Neuronal stem cell (in vitro differentiated cells): Measurements from ENCODE around the gene GRID1.

Experiments used
- DNase-seq: peaks from one replicate; pipeline ENCODE4 v3.0.0-alpha.2; 2013; ENCODE audit warnings: low spot score
- H2AFZ ChIP-seq: one replicate; pipeline ENCODE4 v1.6.1; 2013; ENCODE audit warnings: mild to moderate bottlenecking, low read length, inconsistent platforms
- H2AK5ac ChIP-seq: 2 replicates; pipeline ENCODE4 v1.6.1; 2013; ENCODE audit warnings: low read depth, mild to moderate bottlenecking, inconsistent platforms, low read length, moderate library complexity, mixed read lengths
- H2BK120ac ChIP-seq: 2 replicates; pipeline ENCODE4 v1.6.1; 2013; ENCODE audit warnings: low read depth, mild to moderate bottlenecking, inconsistent platforms, low read length, moderate library complexity, mixed read lengths
- H2BK12ac ChIP-seq: one replicate; pipeline ENCODE4 v1.6.1; 2013; ENCODE audit warnings: low read length, inconsistent platforms
- H2BK15ac ChIP-seq: 2 replicates; pipeline ENCODE4 v1.6.1; 2013; ENCODE audit warnings: mild to moderate bottlenecking, low read length, inconsistent platforms, mixed read lengths
- H2BK5ac ChIP-seq: one replicate; pipeline ENCODE4 v1.6.1; 2013; ENCODE audit warnings: inconsistent platforms, mild to moderate bottlenecking, low read length, moderate library complexity
- H3K14ac ChIP-seq: one replicate; pipeline ENCODE4 v1.6.1; 2013; ENCODE audit warnings: low read length, inconsistent platforms
- H3K18ac ChIP-seq: 2 replicates; pipeline ENCODE4 v1.6.1; 2013; ENCODE audit warnings: low read length, inconsistent platforms
- H3K23ac ChIP-seq: 2 replicates; pipeline ENCODE4 v1.6.1; 2013; ENCODE audit warnings: low read depth, mild to moderate bottlenecking, mixed read lengths, low read length, inconsistent platforms; ENCODE audit not compliant: poor library complexity
- H3K27ac ChIP-seq: replicated peaks from 3 replicates; pipeline ENCODE4 v1.5.1; 2013; ENCODE audit warnings: low read length, inconsistent platforms
- H3K27me3 ChIP-seq, 3 experiments: 2 replicates each; pipeline ENCODE4 v1.6.1; 2013; ENCODE audit warnings: low read length in 3 of 3, mild to moderate bottlenecking in 2 of 3, inconsistent platforms in 1 of 3, low read depth in 1 of 3, mixed read lengths in 1 of 3, moderate library complexity in 1 of 3; ENCODE audit not compliant: control insufficient read depth in 3 of 3, insufficient read depth in 3 of 3
- H3K36me3 ChIP-seq, 2 donors: replicated peaks in 1 of 2; 2 replicates each; pipeline ENCODE4 v1.6.1; 2013; ENCODE audit warnings: low read length in 2 of 2; ENCODE audit not compliant: control insufficient read depth in 2 of 2, insufficient read depth in 2 of 2
- H3K4ac ChIP-seq: 2 replicates; pipeline ENCODE4 v1.6.1; 2013; ENCODE audit warnings: inconsistent platforms, mild to moderate bottlenecking, low read length, moderate library complexity
- H3K4me1 ChIP-seq, 2 donors: 1 replicate in 1 of 2; 2 replicates in 1 of 2; pipeline ENCODE4 v1.6.1; 2013; ENCODE audit warnings: low read length in 2 of 2, low read depth in 1 of 2; ENCODE audit not compliant: control insufficient read depth in 2 of 2, insufficient read depth in 1 of 2
- H3K4me2 ChIP-seq: one replicate; pipeline ENCODE4 v1.6.1; 2013; ENCODE audit warnings: mild to moderate bottlenecking, low read length, inconsistent platforms; ENCODE audit not compliant: insufficient read depth, poor library complexity, severe bottlenecking
- H3K4me3 ChIP-seq, 2 donors: 2 replicates each; pipeline ENCODE4 v1.5.1; 2013; ENCODE audit warnings: low read length in 2 of 2, mild to moderate bottlenecking in 2 of 2, inconsistent platforms in 1 of 2, moderate library complexity in 1 of 2
- H3K79me1 ChIP-seq: one replicate; pipeline ENCODE4 v1.6.1; 2013; ENCODE audit warnings: low read depth, mild to moderate bottlenecking, inconsistent platforms, low read length, moderate library complexity
- H3K9ac ChIP-seq: one replicate; pipeline ENCODE4 v1.6.1; 2013; ENCODE audit warnings: mild to moderate bottlenecking, low read depth, low read length, inconsistent platforms; ENCODE audit not compliant: poor library complexity
- H3K9me3 ChIP-seq, 2 donors: replicated peaks in 1 of 2; 2 replicates each; pipeline versions ENCODE3 to v1.6.1; 2013; ENCODE audit warnings: low read length in 2 of 2, mild to moderate bottlenecking in 2 of 2, inconsistent platforms in 1 of 2, low read depth in 1 of 2, mixed read lengths in 1 of 2, moderate library complexity in 1 of 2; ENCODE audit not compliant: control insufficient read depth in 2 of 2, insufficient read depth in 1 of 2
- H4K8ac ChIP-seq: one replicate; pipeline ENCODE4 v1.6.1; 2013; ENCODE audit warnings: low read depth, mild to moderate bottlenecking, inconsistent platforms, low read length, moderate library complexity
- H4K91ac ChIP-seq: one replicate; pipeline ENCODE4 v1.6.1; 2013; ENCODE audit warnings: low read length, low read depth, mild to moderate bottlenecking, inconsistent platforms; ENCODE audit not compliant: poor library complexity
- WGBS, 2 donors: extraction: QIAGEN DNeasy Blood & Tissue Kit; methylation state at CpG; one replicate each; pipeline ENCODE4 v1.1.7; 2013; ENCODE audit warnings: missing lambda C conversion rate in 2 of 2, mixed read lengths in 1 of 2; ENCODE audit not compliant: insufficient read length in 2 of 2, insufficient replicate concordance in 1 of 2; ENCODE audit errors: extremely low coverage in 2 of 2; 5-methylcytosine and 5-hydroxymethylcytosine counted together

Gene GRID1

GRCh38 chr10:86335257-86335656 lies 31.3 kb downstream of the GRID1 start:
- Histone ChIP-seq H3K4me1 (peaks cover 0 to 3% of the 10 kb centered on the region in 2 donors), H4K8ac (no peak overlapping the region), H2BK120ac (no peak overlapping the region), H3K4me2 (no peak overlapping the region), H3K4me3 (no peak overlapping the region), H3K27me3 (peaks cover 0 to 5% (median 0%) of the 10 kb centered on the region in 3 experiments), H2BK5ac (no peak overlapping the region), H4K91ac (no peak overlapping the region), H3K9me3 (peaks cover 0 to 2% of the 10 kb centered on the region in 2 donors), H3K18ac (no peak overlapping the region), H2BK12ac (no peak overlapping the region), H3K14ac (no peak overlapping the region), H3K23ac (no peak overlapping the region), H2BK15ac (no peak overlapping the region), H2AK5ac (no peak overlapping the region), H2AFZ (no peak overlapping the region), H3K36me3 (no peaks in the 10 kb centered on the region), H3K9ac (no peak overlapping the region), H3K4ac (no peak overlapping the region), H3K27ac (no peak overlapping the region), H3K79me1 (peaks cover 1% of the 10 kb centered on the region)
- no peak for DNase-seq

DNA sequence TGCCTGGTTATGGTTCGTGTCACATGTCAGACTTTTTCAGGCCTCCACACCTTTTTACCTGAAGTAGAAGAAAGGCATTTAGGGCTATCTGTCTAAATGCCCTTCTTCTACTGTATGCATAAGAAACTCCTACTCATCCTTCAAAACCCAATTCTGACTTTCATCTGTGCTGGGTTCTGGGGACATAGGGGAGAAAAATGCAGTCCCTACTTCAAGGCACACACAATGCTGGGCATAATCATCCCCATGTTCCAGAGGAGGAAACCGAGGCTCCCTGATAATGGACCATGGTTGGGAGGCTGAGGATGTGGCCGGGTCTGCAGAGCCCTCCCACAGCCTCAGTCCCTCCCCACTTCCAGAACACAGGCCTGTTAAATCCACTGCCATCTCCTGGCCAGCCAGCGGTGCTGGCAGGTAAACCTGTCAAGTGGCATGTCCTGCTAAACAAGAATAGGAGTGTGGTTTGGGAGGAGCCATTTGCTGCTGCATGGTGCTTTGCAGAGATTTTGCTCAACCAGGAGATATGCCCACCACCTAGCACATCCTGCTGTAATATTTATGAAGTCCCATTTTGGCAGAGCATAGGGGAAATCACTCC lies 32.0 kb downstream of the GRID1 start:
- Histone ChIP-seq H2BK12ac (no peak overlapping the region), H3K23ac (no peak overlapping the region), H2AFZ (no peak overlapping the region), H3K27ac (no peak overlapping the region), H3K14ac (no peak overlapping the region), H3K4me2 (no peak overlapping the region), H4K8ac (no peak overlapping the region), H3K4me1 (no peaks in the 10 kb centered on the region), H3K9me3 (peaks cover 0 to 2% of the 10 kb centered on the region in 2 donors), H3K9ac (no peak overlapping the region), H2AK5ac (no peak overlapping the region), H4K91ac (no peak overlapping the region), H2BK120ac (no peak overlapping the region), H3K79me1 (peaks cover 1% of the 10 kb centered on the region), H3K4ac (no peak overlapping the region), H2BK5ac (no peak overlapping the region), H3K27me3 (no peaks in the 10 kb centered on the region), H2BK15ac (no peak overlapping the region), H3K4me3 (no peak overlapping the region), H3K18ac (no peak overlapping the region), H3K36me3 (no peaks in the 10 kb centered on the region)
- WGBS, 2 donors, result no CpG with 5 or more reads among the region's 4 CpGs
- no peak for DNase-seq

GRCh38 chr10:86333826-86334487 lies 32.6 kb downstream of the GRID1 start:
- Histone ChIP-seq H3K36me3 (no peaks in the 10 kb centered on the region), H2BK120ac (no peak overlapping the region), H3K27ac (no peak overlapping the region), H2BK15ac (no peak overlapping the region), H4K91ac (no peak overlapping the region), H2AK5ac (no peak overlapping the region), H3K18ac (no peak overlapping the region), H2BK12ac (no peak overlapping the region), H3K14ac (no peak overlapping the region), H3K27me3 (no peaks in the 10 kb centered on the region), H3K4ac (no peak overlapping the region), H3K4me1 (no peaks in the 10 kb centered on the region), H3K79me1 (peaks cover 1% of the 10 kb centered on the region), H2BK5ac (no peak overlapping the region), H3K9me3 (peaks cover 0 to 2% of the 10 kb centered on the region in 2 donors), H3K4me3 (no peak overlapping the region), H2AFZ (no peak overlapping the region), H3K23ac (no peak overlapping the region), H3K4me2 (no peak overlapping the region), H4K8ac (no peak overlapping the region), H3K9ac (no peak overlapping the region)
- no peak for DNase-seq
- whole genome bisulfite sequencing, 2 donors, result no CpG with 5 or more reads among the region's 7 CpGs

DNA sequence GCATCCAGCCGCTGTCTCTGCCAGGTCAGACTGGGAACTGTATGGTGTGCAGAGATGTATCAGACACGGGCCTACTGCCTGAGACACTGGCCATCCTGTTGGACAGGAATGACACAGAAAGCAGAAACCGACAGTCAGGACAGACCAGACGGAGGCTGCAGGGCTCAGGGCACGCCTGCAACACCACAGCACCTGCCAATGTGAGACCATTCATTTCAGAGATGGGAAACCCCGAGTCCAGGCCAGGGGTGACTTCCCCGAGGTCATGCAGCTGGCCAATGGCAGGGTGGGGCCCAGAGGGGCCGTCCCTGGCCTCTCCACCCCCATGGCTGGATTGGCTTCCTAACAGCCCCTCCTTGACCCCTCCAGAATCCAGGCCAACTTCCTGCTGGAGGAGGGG lies 34.7 kb downstream of the GRID1 start:
- H3K36me3 ChIP-seq, result no peaks in the 10 kb centered on the region
- no peaks in the 10 kb centered on the region for H3K9me3 ChIP-seq
- H3K4ac ChIP-seq, result no peak overlapping the region
- H3K18ac ChIP-seq, result peak overlapping the region; percentile 52
- WGBS, 2 donors, result no CpG with 5 or more reads among the region's 8 CpGs
- H2BK12ac ChIP-seq, result no peak overlapping the region
- H2BK5ac ChIP-seq, result peak overlapping the region; percentile 3
- H2AK5ac ChIP-seq, result no peak overlapping the region
- no peak overlapping the region for H3K14ac ChIP-seq
- peak overlapping the region; percentile 52 for H2BK15ac ChIP-seq
- no peak overlapping the region for H3K27ac ChIP-seq
- H2AFZ ChIP-seq, result no peak overlapping the region
- H4K8ac ChIP-seq, result no peak overlapping the region
- H3K9ac ChIP-seq, result no peak overlapping the region
- DNase-seq, result no peak
- no peaks in the 10 kb centered on the region for H3K4me1 ChIP-seq
- H4K91ac ChIP-seq, result peak overlapping the region; percentile 2
- peaks cover 1% of the 10 kb centered on the region for H3K79me1 ChIP-seq
- no peaks in the 10 kb centered on the region for H3K27me3 ChIP-seq
- no peak overlapping the region for H3K23ac ChIP-seq
- no peak overlapping the region for H3K4me3 ChIP-seq
- no peak overlapping the region for H3K4me2 ChIP-seq
- peak overlapping the region; percentile 39 for H2BK120ac ChIP-seq
